Fibroblast of villous mesenchyme (primary cell): ENCODE data around the gene NFATC1. TPM values are rescaled to one million over a fixed set of nuclear protein-coding genes. Genes with fewer than 3 reads are reported as not detected.

Experiments
- DNase-seq: peaks from one replicate; pipeline ENCODE4 v3.0.0-alpha.2; 2010; ENCODE audit warnings: low read depth
- H3K4me3 ChIP-seq: 2 replicates; pipeline ENCODE4 v1.5.1; 2011; ENCODE audit warnings: low read depth, mild to moderate bottlenecking, low read length
- CTCF ChIP-seq: IDR thresholded peaks from 2 replicates; pipeline ENCODE4 v1.5.1; 2012; ENCODE audit warnings: low read depth, mild to moderate bottlenecking, low read length; ENCODE audit not compliant: insufficient read depth
- total RNA-seq: library from RNA; depleted of rRNA; stranded (reverse); fragments of >200 nt; gene quantifications from 2 replicates; pipeline ENCODE4 v1.2.3, GENCODE V29; 2012

The NFATC1 gene
- total RNA-seq, 1 donor: 0.43 TPM

- no peak for DNase-seq
- no peak overlapping the region for H3K4me3 ChIP-seq
- TF ChIP-seq CTCF: no peak
Observed at GRCh38 chr18:79367480-79367879, 28.2 kb upstream of the NFATC1 start.

- TF ChIP-seq CTCF: no peak
- DNase-seq: peak; percentile 20
- H3K4me3 ChIP-seq: no peak overlapping the region
Observed at GRCh38 chr18:79367989-79368388, 27.7 kb upstream of the NFATC1 start.

GRCh38 chr18:79368681-79369080, 27.0 kb upstream of the NFATC1 start:
- H3K4me3 ChIP-seq: no peak overlapping the region

GRCh38 chr18:79371561-79372121, 24.1 kb upstream of the NFATC1 start:
- no peak overlapping the region for H3K4me3 ChIP-seq
- no peak for DNase-seq
- TF ChIP-seq CTCF: no peak

More at GRCh38 chr18:79368681-79369080, 27.0 kb upstream of the NFATC1 start:
- DNase-seq: no peak
- no peak for TF ChIP-seq CTCF

GRCh38 chr18:79372461-79372860, 23.3 kb upstream of the NFATC1 start:
- no peak overlapping the region for H3K4me3 ChIP-seq
- no peak for DNase-seq
- TF ChIP-seq CTCF: no peak

GRCh38 chr18:79372991-79373390, 22.7 kb upstream of the NFATC1 start:
- no peak for TF ChIP-seq CTCF
- DNase-seq: no peak
- H3K4me3 ChIP-seq: no peak overlapping the region

- no peak for TF ChIP-seq CTCF
- H3K4me3 ChIP-seq: no peak overlapping the region
- no peak for DNase-seq
Observed at GRCh38 chr18:79373736-79374135, 22.0 kb upstream of the NFATC1 start.
